Fibroblast of villous mesenchyme (primary cell): ENCODE results near the gene C1QTNF9B. TPM values are rescaled to one million over a fixed set of nuclear protein-coding genes. Genes with fewer than 3 reads are reported as not detected.

Source experiments
- DNase-seq: peaks from one replicate; pipeline ENCODE4 v3.0.0-alpha.2; 2010; ENCODE audit warnings: low read depth
- H3K4me3 ChIP-seq: 2 replicates; pipeline ENCODE4 v1.5.1; 2011; ENCODE audit warnings: low read depth, mild to moderate bottlenecking, low read length
- total RNA-seq: library from RNA; depleted of rRNA; stranded (reverse); fragments of >200 nt; gene quantifications from 2 replicates; pipeline ENCODE4 v1.2.3, GENCODE V29; 2012
- TF ChIP-seq, protein P1 (sequence below): IDR thresholded peaks from 2 replicates; pipeline ENCODE4 v1.5.1; 2012; ENCODE audit warnings: low read depth, mild to moderate bottlenecking, low read length; ENCODE audit not compliant: insufficient read depth

Gene C1QTNF9B
- total RNA-seq, 1 donor = 0.86 TPM

DNA sequence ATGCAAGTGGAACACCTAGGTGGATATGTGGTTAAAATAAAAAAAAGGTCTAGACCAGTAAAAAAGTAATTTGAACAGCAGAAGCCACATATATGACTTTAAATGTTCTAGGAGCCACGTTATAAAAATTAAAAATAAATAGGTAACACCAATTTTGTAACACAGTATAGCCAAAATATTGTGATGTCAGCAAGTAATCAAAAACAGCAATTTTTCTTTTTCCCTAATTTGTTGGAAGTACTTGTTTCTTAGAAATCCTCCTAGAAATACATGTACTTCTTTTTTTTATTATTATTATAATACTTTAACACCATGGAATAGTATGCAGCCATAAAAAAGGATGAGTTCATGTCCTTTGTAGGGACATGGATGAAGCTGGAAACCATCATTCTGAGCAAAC lies 25.7 kb upstream of the C1QTNF9B start:
- no peak for DNase-seq
- no peak overlapping the region for H3K4me3 ChIP-seq
- TF ChIP-seq, protein P1, sequence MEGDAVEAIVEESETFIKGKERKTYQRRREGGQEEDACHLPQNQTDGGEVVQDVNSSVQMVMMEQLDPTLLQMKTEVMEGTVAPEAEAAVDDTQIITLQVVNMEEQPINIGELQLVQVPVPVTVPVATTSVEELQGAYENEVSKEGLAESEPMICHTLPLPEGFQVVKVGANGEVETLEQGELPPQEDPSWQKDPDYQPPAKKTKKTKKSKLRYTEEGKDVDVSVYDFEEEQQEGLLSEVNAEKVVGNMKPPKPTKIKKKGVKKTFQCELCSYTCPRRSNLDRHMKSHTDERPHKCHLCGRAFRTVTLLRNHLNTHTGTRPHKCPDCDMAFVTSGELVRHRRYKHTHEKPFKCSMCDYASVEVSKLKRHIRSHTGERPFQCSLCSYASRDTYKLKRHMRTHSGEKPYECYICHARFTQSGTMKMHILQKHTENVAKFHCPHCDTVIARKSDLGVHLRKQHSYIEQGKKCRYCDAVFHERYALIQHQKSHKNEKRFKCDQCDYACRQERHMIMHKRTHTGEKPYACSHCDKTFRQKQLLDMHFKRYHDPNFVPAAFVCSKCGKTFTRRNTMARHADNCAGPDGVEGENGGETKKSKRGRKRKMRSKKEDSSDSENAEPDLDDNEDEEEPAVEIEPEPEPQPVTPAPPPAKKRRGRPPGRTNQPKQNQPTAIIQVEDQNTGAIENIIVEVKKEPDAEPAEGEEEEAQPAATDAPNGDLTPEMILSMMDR = no peak

DNA sequence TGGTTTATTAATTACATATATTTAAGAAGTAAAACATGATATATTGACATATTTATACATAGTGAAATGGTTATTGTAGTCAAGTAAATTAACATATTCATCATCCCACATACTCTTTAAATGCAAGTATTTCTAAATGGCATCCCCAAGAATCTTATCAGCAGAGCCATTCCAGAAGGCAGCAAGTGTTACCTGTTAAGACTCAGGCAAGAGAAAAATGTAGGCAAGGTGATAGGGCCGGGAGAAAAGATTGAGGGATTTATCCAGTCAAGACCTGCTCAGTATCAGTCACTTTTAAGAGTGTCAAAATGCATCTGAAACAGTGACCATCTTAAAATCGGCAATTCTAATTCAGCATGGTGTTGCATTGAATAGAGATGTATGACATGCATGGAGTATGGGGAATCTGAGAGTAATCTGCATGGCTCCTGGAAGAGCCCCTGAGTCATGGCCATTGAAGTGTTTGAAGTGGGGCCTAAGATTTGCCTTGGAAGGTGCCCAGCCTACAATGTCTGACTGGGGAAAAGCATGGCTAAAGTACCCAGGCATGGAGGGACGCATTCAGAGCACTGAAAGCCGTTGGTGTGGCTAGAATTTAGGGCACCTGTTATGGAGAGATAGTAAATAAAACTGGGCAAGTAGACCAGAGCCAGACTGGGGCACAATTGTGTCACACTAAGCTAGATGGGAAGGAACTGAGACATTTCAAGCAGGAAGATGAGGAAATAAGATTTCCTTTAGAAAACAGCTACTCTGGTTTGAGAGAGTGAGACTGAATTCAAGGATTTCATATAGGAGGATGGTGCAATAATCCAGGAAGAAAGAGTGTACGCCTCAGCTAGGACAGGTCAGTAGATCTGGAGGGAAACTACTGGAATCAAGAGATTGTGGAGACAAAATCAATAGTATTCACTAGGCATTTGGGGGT lies 25.0 kb upstream of the C1QTNF9B start:
- no peak overlapping the region for H3K4me3 ChIP-seq
- DNase-seq = no peak
- TF ChIP-seq, protein P1 = no peak

DNA sequence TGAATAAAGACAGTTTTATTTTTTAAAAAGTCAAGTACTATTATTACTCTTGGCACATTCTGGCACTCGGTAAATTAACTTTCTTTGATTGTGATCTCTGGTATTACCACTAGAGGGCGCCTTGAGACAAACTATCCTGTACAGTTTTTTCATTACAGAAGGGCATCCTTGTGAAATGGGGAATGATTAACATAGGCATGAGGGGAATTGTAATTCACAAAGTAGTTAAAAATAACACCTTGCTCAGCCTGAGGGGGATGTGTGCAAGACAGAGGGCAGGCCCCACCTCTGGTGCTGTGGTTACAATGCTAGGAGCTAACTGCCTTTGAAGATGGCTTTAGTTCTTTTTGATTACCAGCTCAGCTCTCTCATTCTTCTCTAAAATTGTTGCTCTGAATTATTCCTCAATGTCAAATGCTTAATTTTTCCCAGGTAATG lies 24.2 kb upstream of the C1QTNF9B start:
- TF ChIP-seq, protein P1 = peak; percentile 74
- DNase-seq = peak; percentile 62

DNA sequence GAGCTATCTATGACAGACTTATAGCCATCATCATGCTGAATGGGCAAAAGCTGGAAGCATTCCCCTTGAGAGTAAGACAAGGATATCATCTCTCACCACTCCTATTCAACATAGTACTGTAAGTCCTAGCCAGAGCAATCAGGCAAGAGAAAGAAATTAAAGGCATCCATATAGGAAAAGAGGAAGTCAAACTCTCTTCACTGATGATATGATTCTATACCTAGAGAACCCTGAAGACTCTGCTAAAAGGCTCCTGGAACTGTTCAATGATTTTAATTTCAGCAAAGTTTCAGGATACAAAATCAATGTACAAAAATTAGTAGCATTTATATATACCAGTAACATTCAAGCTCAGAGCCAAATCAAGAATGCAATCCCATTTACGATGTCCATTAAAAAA lies 21.7 kb upstream of the C1QTNF9B start:
- no peak for DNase-seq

More for the DNA sequence above, 24.2 kb upstream of the C1QTNF9B start:
- H3K4me3 ChIP-seq = no peak overlapping the region

DNA sequence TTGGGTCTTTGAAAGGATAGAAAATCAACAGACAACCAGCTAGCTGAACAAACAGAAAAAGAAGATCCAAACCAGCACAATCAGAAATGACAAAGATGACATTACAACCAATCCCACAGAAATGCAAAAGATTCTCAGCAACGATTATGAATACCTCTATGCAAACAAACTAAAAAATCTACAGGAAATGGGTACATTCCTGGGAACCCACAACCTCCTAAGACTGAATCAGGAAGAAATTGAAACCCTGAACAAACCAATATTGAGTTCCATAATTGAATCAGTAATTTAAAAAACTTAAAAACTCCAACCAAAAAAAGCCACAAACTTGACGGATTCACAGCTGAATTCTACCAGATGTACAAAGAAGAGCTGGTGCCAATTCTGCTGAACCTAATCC lies 20.9 kb upstream of the C1QTNF9B start:
- DNase-seq = no peak

More for the DNA sequence above, 21.7 kb upstream of the C1QTNF9B start:
- TF ChIP-seq, protein P1 = no peak
- H3K4me3 ChIP-seq = no peak overlapping the region

DNA sequence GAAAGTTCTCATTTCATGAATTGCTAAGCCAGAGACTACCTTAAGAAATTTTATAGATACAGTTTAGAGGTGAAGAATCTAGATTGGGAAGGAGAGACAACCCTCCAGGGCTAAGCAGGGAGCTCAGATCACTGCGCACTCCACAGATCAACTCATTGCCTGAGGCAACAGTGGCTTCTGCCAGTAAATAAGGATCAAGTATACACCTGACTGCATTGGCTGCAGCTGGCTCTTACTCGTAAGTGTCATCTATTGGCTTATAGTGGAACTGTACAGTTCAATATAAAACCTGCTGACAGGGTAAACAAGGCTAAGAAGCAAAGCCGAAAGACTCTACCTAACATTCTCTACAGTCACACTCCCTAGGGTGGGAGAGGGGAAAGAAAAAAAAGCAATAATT lies 18.0 kb upstream of the C1QTNF9B start:
- DNase-seq = no peak
- no peak overlapping the region for H3K4me3 ChIP-seq
- TF ChIP-seq, protein P1 = no peak

More for the DNA sequence above, 20.9 kb upstream of the C1QTNF9B start:
- TF ChIP-seq, protein P1 = no peak
- no peak overlapping the region for H3K4me3 ChIP-seq

DNA sequence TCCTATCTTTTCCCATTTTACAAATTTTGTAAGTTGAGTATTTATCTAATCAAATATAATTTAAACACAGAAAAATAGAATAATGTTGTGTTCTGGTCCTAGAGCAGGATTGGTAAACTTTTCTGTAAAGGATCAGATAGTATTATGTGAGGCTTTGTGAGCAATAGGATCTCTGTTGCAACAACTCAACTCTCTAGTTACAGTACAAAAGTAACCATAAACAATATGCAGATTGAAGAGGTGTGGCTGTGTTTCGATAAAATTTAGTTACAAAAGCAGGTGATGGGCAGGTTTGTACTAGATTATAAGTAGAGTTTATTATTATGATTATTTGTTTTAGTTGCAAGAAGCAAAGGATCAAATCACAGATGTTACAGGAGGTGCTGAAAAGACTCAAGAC lies 15.2 kb upstream of the C1QTNF9B start:
- DNase-seq = no peak
- TF ChIP-seq, protein P1 = no peak
- no peak overlapping the region for H3K4me3 ChIP-seq
